ENCODE data around the gene STK10. TPM values are rescaled to one million over a fixed set of nuclear protein-coding genes. Genes with fewer than 3 reads are reported as not detected.

STK10 gene
- total RNA-seq, 1 donor from 2014 or later, result 12.6 TPM

GRCh38 chr5:172090976-172091547 lies 97.0 kb downstream of the STK10 start:
- no peak for FAIRE-seq
- peaks cover under 1% of the 10 kb centered on the region for H3K36me3 ChIP-seq (ENCODE audit: control insufficient read depth, insufficient read depth, low read length)
- H3K27me3 ChIP-seq (ENCODE audit: control insufficient read depth, insufficient read depth, low read length), result no peaks in the 10 kb centered on the region
- no peak for TF ChIP-seq CTCF (IDR thresholded peaks at IDR 0.05; ENCODE audit: insufficient read depth, low read length, severe bottlenecking)
- DNase-seq (ENCODE audit: low read depth), result peak; percentile 55
- H3K4me3 ChIP-seq (ENCODE audit: low read depth, low read length), result no peak overlapping the region

- H3K27me3 ChIP-seq (ENCODE audit: control insufficient read depth, insufficient read depth, low read length), result no peaks in the 10 kb centered on the region
- no peak for TF ChIP-seq CTCF (IDR thresholded peaks at IDR 0.05; ENCODE audit: insufficient read depth, low read length, severe bottlenecking)
- no peak overlapping the region for H3K4me3 ChIP-seq (ENCODE audit: low read depth, low read length)
- peak; percentile 66 for FAIRE-seq
- H3K36me3 ChIP-seq (ENCODE audit: control insufficient read depth, insufficient read depth, low read length), result no peaks in the 10 kb centered on the region
- DNase-seq (ENCODE audit: low read depth), result no peak
Measured at GRCh38 chr5:172089298-172090117, 98.5 kb downstream of the STK10 start.

- no peak for TF ChIP-seq CTCF (IDR thresholded peaks at IDR 0.05; ENCODE audit: insufficient read depth, low read length, severe bottlenecking)
- no peak for DNase-seq (ENCODE audit: low read depth)
- no peak for FAIRE-seq
- H3K4me3 ChIP-seq (ENCODE audit: low read depth, low read length), result no peak overlapping the region
- H3K27me3 ChIP-seq (ENCODE audit: control insufficient read depth, insufficient read depth, low read length), result no peaks in the 10 kb centered on the region
- no peaks in the 10 kb centered on the region for H3K36me3 ChIP-seq (ENCODE audit: control insufficient read depth, insufficient read depth, low read length)
Measured at GRCh38 chr5:172088801-172089200, 99.2 kb downstream of the STK10 start.

GRCh38 chr5:172086194-172086975 lies 101.6 kb downstream of the STK10 start:
- no peaks in the 10 kb centered on the region for H3K27me3 ChIP-seq (ENCODE audit: control insufficient read depth, insufficient read depth, low read length)
- DNase-seq (ENCODE audit: low read depth), result no peak
- no peak for TF ChIP-seq CTCF (IDR thresholded peaks at IDR 0.05; ENCODE audit: insufficient read depth, low read length, severe bottlenecking)
- no peak for FAIRE-seq
- H3K4me3 ChIP-seq (ENCODE audit: low read depth, low read length), result no peak overlapping the region
- H3K36me3 ChIP-seq (ENCODE audit: control insufficient read depth, insufficient read depth, low read length), result peaks cover 9% of the 10 kb centered on the region

- H3K4me3 ChIP-seq (ENCODE audit: low read depth, low read length), result no peak overlapping the region
- DNase-seq (ENCODE audit: low read depth) (no peak), FAIRE-seq (no peak)
- no peak for TF ChIP-seq CTCF (IDR thresholded peaks at IDR 0.05; ENCODE audit: insufficient read depth, low read length, severe bottlenecking)
- peaks cover 10% of the 10 kb centered on the region for H3K36me3 ChIP-seq (ENCODE audit: control insufficient read depth, insufficient read depth, low read length)
- no peaks in the 10 kb centered on the region for H3K27me3 ChIP-seq (ENCODE audit: control insufficient read depth, insufficient read depth, low read length)
Measured at GRCh38 chr5:172085738-172086137, 102.3 kb downstream of the STK10 start.
